Activated CD4-positive, alpha-beta memory T cell treated with anti-CD3 and anti-CD28 coated beads, Interleukin-2, amount 10 ng/mL, durations not matched to agents 7 days and 5 days (primary cell): Measurements from ENCODE around the gene NUDT7. TPM values are rescaled to one million over a fixed set of nuclear protein-coding genes. Genes with fewer than 3 reads are reported as not detected.

ENCODE experiments used
- CTCF ChIA-PET: fragments of 350-600 bp; sonication (Branson Sonifier 250); formaldehyde crosslinking; loops from one replicate; lab custom pipeline; 2021; ENCODE audit warnings: antibody characterized with exemption, inconsistent platforms; lab: Charles Lee
- POLR2A ChIA-PET: fragments of 350-600 bp; sonication (Branson Sonifier 250); formaldehyde crosslinking; loops from one replicate; lab custom pipeline; 2021; ENCODE audit warnings: antibody characterized with exemption; lab: Charles Lee
- DNase-seq: peaks from one replicate; pipeline ENCODE4 v3.0.0-alpha.2; 2020
- H3K27ac Mint-ChIP-seq: one replicate; pipeline ENCODE4 v1.8.0; 2021; ENCODE audit warnings: mild to moderate bottlenecking, mixed read lengths
- H3K27me3 Mint-ChIP-seq: one replicate; pipeline ENCODE4 v1.8.0; 2021; ENCODE audit warnings: mixed read lengths
- H3K36me3 Mint-ChIP-seq: one replicate; pipeline ENCODE4 v1.8.0; 2021; ENCODE audit warnings: low read depth, mixed read lengths
- H3K4me1 Mint-ChIP-seq: one replicate; pipeline ENCODE4 v1.8.0; 2021; ENCODE audit warnings: mixed read lengths
- H3K4me3 Mint-ChIP-seq: one replicate; pipeline ENCODE4 v1.8.0; 2021; ENCODE audit warnings: mild to moderate bottlenecking, mixed read lengths
- H3K9me3 Mint-ChIP-seq: one replicate; pipeline ENCODE4 v1.8.0; 2021; ENCODE audit warnings: mixed read lengths
- total RNA-seq, 2 experiments: library from RNA; stranded (reverse); gene quantifications; one replicate each; pipeline ENCODE4 v1.2.3, GENCODE V29; 2021

Gene NUDT7
- total RNA-seq, result 1 to 10 TPM; 5.3 to 6.5 TPM

DNA sequence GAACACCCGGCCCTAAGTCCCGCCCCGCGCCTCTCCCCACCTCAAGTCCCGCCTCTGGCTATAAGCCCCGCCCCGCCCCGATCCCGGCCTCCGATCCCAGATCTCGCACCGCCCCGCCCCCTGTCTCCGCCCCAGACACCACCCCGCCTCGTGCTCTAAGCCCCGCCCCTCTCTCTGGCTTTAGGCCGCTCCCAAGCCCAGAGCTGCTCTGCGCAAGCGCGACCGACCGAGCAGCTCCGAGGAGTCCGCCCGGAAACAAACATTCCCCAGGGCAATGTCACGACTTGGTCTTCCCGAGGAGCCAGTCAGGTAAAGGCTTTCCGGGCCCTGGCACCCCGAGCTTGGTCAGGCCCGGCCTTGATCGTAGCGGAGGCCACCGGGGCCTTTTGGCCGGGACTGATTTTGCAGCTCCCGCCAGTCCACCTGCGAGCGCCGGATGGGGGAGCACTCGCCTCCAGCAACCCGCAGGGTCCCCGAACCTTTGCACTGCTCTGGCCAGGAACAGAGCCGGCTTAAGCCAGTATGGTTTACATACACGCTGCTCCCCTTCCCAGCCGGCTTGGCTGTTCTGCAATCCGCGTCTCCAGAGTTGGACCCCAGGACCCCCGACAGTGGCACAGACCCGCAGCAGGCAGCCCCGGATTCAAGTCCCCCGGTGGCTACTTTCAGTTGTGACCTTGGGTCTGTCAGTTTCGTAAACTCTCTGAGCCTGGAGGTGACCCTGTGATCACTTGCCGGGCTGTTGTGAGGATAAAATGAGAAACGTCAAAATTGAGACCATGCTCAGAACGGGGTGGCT, at the start of gene NUDT7:
Gene NUDT7 (plus strand): TSS at position 206 of the 799 bp plus-strand sequence. CDS start 69 bp downstream, at position 275.
- CTCF ChIA-PET, result interaction anchor here (1.0 to 1.5 kb wide), 4 partner anchors 10 to 378 kb away, joined by 3 to 6 read pairs (median 4); no protein-coding TSS in a partner anchor
- peak within 1 kb of the TSS; percentile 67 for H3K27ac Mint-ChIP-seq
- H3K4me1 Mint-ChIP-seq, result peaks cover 13% of the 10 kb centered on the region
- H3K9me3 Mint-ChIP-seq, result peaks cover 6% of the 10 kb centered on the region
- peak; percentile 97 for DNase-seq
- H3K27me3 Mint-ChIP-seq, result no peaks in the 10 kb centered on the region
- H3K4me3 Mint-ChIP-seq, result peak within 1 kb of the TSS; percentile 79
- POLR2A ChIA-PET, result interaction anchor here (1.3 to 2.0 kb wide), 4 partner anchors 9 to 377 kb away, joined by 3 to 6 read pairs (median 4); partner anchors contain the start of gene WWOX
- peaks cover 5% of the 10 kb centered on the region for H3K36me3 Mint-ChIP-seq

GRCh38 chr16:77674888-77675287, 47.4 kb upstream of the NUDT7 start:
- ChIA-PET POLR2A (no interaction called here), CTCF (interaction anchor here (0.8 to 1.4 kb wide), 7 partner anchors 13 to 328 kb away, joined by 3 to 10 read pairs (median 3); no protein-coding TSS in a partner anchor)
- no peak overlapping the region for H3K4me3 Mint-ChIP-seq
- H3K4me1 Mint-ChIP-seq, result no peaks in the 10 kb centered on the region
- no peaks in the 10 kb centered on the region for H3K36me3 Mint-ChIP-seq
- peaks cover 3% of the 10 kb centered on the region for H3K27me3 Mint-ChIP-seq
- no peak for DNase-seq
- H3K27ac Mint-ChIP-seq, result no peak overlapping the region
- H3K9me3 Mint-ChIP-seq, result no peaks in the 10 kb centered on the region

DNA sequence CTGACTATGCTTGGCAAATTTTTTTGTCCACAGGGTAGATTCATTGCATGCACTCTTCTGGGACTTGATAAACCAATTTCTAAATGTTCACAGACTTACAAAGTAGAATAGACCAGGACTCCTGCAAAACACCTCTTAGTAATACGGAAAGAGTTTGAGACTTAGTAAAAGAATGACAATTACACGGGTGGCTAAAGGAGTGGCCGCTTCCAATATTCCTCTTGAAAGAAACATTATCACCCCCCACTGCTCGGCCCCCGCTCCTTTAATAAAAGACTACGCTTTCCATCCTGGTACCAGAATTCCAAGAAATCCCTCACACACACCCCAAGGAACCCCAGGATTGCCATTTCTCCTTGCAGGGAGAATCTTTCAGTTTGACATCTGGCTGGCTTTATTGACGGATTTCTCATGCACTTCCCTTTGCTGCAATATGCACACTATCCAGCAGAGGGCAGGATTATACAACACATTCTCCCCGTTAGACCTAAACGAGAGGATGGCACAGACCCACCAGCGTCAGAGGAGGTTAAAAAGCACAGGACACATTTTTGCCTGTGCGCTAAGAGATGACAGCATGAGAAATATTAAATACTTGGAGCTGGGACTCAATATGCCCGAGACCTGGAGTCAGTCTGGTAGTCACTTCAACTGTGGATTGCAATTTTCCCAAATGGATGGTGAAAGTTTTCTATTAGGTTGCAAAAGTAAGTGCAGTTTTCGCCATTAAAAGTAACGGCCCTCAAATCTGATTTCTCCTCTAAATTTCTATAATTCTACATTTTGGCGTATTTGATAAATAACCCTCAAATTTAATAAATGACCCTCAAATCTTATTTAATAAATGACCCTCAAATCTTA, 46.6 kb upstream of the NUDT7 start:
- H3K27me3 Mint-ChIP-seq, result peaks cover 3% of the 10 kb centered on the region
- H3K27ac Mint-ChIP-seq, result no peak overlapping the region
- no peak overlapping the region for H3K4me3 Mint-ChIP-seq
- H3K9me3 Mint-ChIP-seq, result no peaks in the 10 kb centered on the region
- ChIA-PET POLR2A (no interaction called here), CTCF (interaction anchor here (0.6 to 1.4 kb wide), 8 partner anchors 12 to 402 kb away, joined by 3 to 6 read pairs (median 3); no protein-coding TSS in a partner anchor)
- H3K4me1 Mint-ChIP-seq, result no peaks in the 10 kb centered on the region
- peak; percentile 63 for DNase-seq
- H3K36me3 Mint-ChIP-seq, result no peaks in the 10 kb centered on the region

DNA sequence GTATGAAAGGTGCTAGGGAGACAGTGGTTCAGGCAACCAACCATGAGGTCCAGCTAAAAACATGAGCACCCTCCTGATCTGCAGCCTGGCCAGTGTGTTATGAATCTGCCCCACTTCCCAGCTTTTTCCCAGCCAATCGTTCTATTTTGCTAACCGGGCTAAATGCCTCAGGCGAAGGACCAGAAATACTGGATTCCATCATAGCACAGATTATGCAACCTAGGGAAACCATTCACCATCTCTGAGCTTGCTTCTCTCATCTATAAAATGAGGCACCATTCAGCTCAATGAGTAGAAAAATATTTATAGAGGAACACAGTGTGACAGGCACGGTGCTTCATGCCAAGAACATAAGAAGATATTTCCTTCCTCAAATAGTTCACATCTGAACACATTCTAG, 45.2 kb upstream of the NUDT7 start:
- H3K36me3 Mint-ChIP-seq, result no peaks in the 10 kb centered on the region
- H3K27me3 Mint-ChIP-seq, result peaks cover 5% of the 10 kb centered on the region
- ChIA-PET CTCF (interaction anchor here (0.9 kb wide), 2 partner anchors 294 to 423 kb away, joined by 3 to 4 read pairs; no protein-coding TSS in a partner anchor), POLR2A (no interaction called here)
- H3K4me1 Mint-ChIP-seq, result no peaks in the 10 kb centered on the region
- no peaks in the 10 kb centered on the region for H3K9me3 Mint-ChIP-seq
- DNase-seq, result no peak
- no peak overlapping the region for H3K27ac Mint-ChIP-seq
- H3K4me3 Mint-ChIP-seq, result no peak overlapping the region

GRCh38 chr16:77679391-77679790, 42.9 kb upstream of the NUDT7 start:
- POLR2A ChIA-PET, result no interaction called here
- Mint-ChIP-seq H3K9me3 (no peaks in the 10 kb centered on the region), H3K27ac (no peak overlapping the region), H3K27me3 (peaks cover 5% of the 10 kb centered on the region), H3K36me3 (no peaks in the 10 kb centered on the region), H3K4me1 (no peaks in the 10 kb centered on the region), H3K4me3 (no peak overlapping the region)
- DNase-seq, result no peak
- CTCF ChIA-PET, result interaction anchor here (0.5 kb wide), 1 partner anchor 303 kb away, joined by 4 read pairs; no protein-coding TSS in a partner anchor

DNA sequence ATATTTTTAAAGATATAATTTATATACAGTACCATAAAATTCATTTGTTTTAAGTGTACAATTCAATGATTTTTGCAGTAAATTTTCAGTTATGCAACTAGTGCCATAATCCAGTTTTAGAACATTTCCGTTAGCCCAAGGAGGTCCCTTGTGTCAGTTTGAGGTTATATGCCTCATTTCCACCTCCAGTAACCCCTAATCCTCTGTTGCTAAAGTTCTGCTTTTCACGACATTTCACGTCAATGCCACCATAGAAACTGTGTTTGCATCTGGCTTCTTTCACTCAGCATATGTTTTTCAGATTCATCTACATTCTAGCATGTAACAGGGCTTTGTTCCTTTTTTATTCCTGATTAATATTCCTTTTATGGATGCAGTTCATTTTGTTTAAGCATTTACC, 42.4 kb upstream of the NUDT7 start:
- Mint-ChIP-seq H3K9me3 (no peaks in the 10 kb centered on the region), H3K36me3 (no peaks in the 10 kb centered on the region), H3K27me3 (peaks cover 5% of the 10 kb centered on the region), H3K4me1 (no peaks in the 10 kb centered on the region), H3K27ac (no peak overlapping the region), H3K4me3 (no peak overlapping the region)
- DNase-seq, result no peak
- CTCF ChIA-PET, result interaction anchor here (0.5 kb wide), 1 partner anchor 304 kb away, joined by 4 read pairs; no protein-coding TSS in a partner anchor
- POLR2A ChIA-PET, result no interaction called here

DNA sequence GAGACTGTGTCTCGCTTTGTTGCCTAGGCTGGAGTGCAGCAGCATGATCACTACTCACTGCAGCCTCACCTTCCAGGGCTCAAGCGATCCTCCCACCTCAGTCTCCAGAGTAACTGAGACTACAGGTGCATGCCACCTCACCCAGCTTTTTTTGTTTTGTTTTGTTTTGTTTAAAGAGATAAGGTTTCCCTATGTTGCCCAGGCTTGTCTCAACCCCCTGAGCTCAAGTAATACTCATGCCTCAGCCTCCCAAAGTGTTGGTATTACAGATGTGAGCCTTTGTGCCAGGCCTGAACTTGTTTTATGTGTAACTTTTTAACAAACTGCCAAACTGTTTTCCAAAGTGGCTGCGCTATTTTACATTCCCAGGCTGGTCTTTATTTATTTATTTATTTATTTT, 41.8 kb upstream of the NUDT7 start:
- peaks cover 2% of the 10 kb centered on the region for H3K27me3 Mint-ChIP-seq
- no peaks in the 10 kb centered on the region for H3K4me1 Mint-ChIP-seq
- H3K9me3 Mint-ChIP-seq, result no peaks in the 10 kb centered on the region
- CTCF ChIA-PET, result no interaction called here
- POLR2A ChIA-PET, result no interaction called here
- no peak overlapping the region for H3K4me3 Mint-ChIP-seq
- DNase-seq, result no peak
- no peaks in the 10 kb centered on the region for H3K36me3 Mint-ChIP-seq
- H3K27ac Mint-ChIP-seq, result no peak overlapping the region

DNA sequence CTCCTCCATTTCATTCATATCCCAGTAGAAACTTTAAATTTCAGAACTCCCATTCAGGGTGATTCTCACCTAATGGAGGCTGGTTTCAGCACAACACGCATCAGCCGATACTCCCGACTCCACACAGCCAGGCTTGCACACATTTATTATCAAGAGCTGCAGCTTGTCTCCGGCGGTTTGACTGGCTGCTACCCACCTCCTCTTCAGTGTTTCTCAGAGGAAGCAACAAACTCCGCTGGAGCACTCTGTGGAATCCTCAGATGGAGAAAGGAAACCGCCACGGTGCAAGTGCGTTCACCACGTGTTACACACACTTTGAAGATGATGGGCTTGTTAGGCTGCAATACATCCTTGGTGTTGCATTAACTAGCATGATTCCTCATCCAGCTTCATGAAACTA, 39.7 kb upstream of the NUDT7 start:
- no peak for DNase-seq
- H3K4me3 Mint-ChIP-seq, result no peak overlapping the region

GRCh38 chr16:77683397-77684180, 38.7 kb upstream of the NUDT7 start:
- no peak for DNase-seq
- H3K27ac Mint-ChIP-seq, result no peak overlapping the region

More for the DNA sequence above, 39.7 kb upstream of the NUDT7 start:
- POLR2A ChIA-PET, result no interaction called here
- Mint-ChIP-seq H3K36me3 (no peaks in the 10 kb centered on the region), H3K4me1 (no peaks in the 10 kb centered on the region), H3K9me3 (no peaks in the 10 kb centered on the region), H3K27ac (no peak overlapping the region), H3K27me3 (peaks cover 2% of the 10 kb centered on the region)
- CTCF ChIA-PET, result no interaction called here

DNA sequence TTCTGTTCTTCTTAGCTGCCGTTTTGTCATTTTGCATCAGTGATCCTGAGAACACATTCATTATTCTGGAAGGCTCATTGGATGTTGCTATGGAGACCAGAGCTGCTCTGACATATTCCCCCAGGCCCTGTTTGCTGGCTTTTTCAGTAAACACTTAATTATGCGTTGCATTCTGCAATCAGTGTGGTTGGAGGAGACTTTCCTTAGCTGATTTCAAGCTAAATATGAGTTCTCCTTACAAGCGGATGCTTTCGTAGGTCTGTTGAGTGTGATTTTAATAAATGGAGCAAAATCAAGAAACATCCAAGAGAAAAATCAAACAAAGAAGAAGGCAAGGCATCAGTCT, 38.2 kb upstream of the NUDT7 start:
- H3K27me3 Mint-ChIP-seq, result peaks cover 8% of the 10 kb centered on the region
- DNase-seq, result no peak
- no peaks in the 10 kb centered on the region for H3K9me3 Mint-ChIP-seq
- H3K4me1 Mint-ChIP-seq, result no peaks in the 10 kb centered on the region
- ChIA-PET POLR2A (no interaction called here), CTCF (no interaction called here)
- no peaks in the 10 kb centered on the region for H3K36me3 Mint-ChIP-seq
- H3K27ac Mint-ChIP-seq, result no peak overlapping the region
- H3K4me3 Mint-ChIP-seq, result no peak overlapping the region

More at GRCh38 chr16:77683397-77684180, 38.7 kb upstream of the NUDT7 start:
- Mint-ChIP-seq H3K36me3 (no peaks in the 10 kb centered on the region), H3K9me3 (no peaks in the 10 kb centered on the region), H3K27me3 (peaks cover 5% of the 10 kb centered on the region), H3K4me3 (no peak overlapping the region), H3K4me1 (no peaks in the 10 kb centered on the region)
- ChIA-PET POLR2A (no interaction called here), CTCF (no interaction called here)

- no peak for DNase-seq
- ChIA-PET CTCF (interaction anchor here (1.2 kb wide), 1 partner anchor 316 kb away, joined by 3 read pairs; no protein-coding TSS in a partner anchor), POLR2A (no interaction called here)
- Mint-ChIP-seq H3K4me3 (no peak overlapping the region), H3K4me1 (no peaks in the 10 kb centered on the region), H3K27ac (no peak overlapping the region), H3K27me3 (peaks cover 11% of the 10 kb centered on the region), H3K36me3 (no peaks in the 10 kb centered on the region), H3K9me3 (no peaks in the 10 kb centered on the region)
Observed at GRCh38 chr16:77686385-77686784, 35.9 kb upstream of the NUDT7 start.

- ChIA-PET POLR2A (no interaction called here), CTCF (no interaction called here)
- H3K36me3 Mint-ChIP-seq, result no peaks in the 10 kb centered on the region
- peaks cover 10% of the 10 kb centered on the region for H3K27me3 Mint-ChIP-seq
- no peak overlapping the region for H3K4me3 Mint-ChIP-seq
- H3K4me1 Mint-ChIP-seq, result no peaks in the 10 kb centered on the region
- H3K9me3 Mint-ChIP-seq, result no peaks in the 10 kb centered on the region
- no peak overlapping the region for H3K27ac Mint-ChIP-seq
- DNase-seq, result no peak
Observed at GRCh38 chr16:77689971-77690370, 32.3 kb upstream of the NUDT7 start.
